Hepatocyte (in vitro differentiated cells): ENCODE results near the gene CCDC88C. TPM values are rescaled to one million over a fixed set of nuclear protein-coding genes. Genes with fewer than 3 reads are reported as not detected.

Experiments
- DNase-seq: peaks from one replicate; pipeline ENCODE4 v3.0.0-alpha.2; 2016; ENCODE audit warnings: low spot score
- H2AFZ ChIP-seq: fragments of 200-600 bp; sonication (generic); 2 replicates; pipeline ENCODE4 v1.6.0; 2016; ENCODE audit warnings: antibody characterized with exemption, mild to moderate bottlenecking
- H3K27ac ChIP-seq: fragments of 200-600 bp; sonication (generic); 2 replicates; pipeline ENCODE4 v1.5.1; 2016; ENCODE audit warnings: mild to moderate bottlenecking
- H3K27me3 ChIP-seq: fragments of 200-600 bp; sonication (generic); 2 replicates; pipeline ENCODE4 v1.6.1; 2016
- H3K36me3 ChIP-seq: fragments of 200-600 bp; sonication (generic); replicated peaks from 2 replicates; pipeline ENCODE4 v1.5.1; 2016; ENCODE audit warnings: low read depth; ENCODE audit not compliant: insufficient read depth
- H3K4me1 ChIP-seq: fragments of 200-600 bp; sonication (generic); 2 replicates; pipeline ENCODE4 v1.5.1; 2016; ENCODE audit warnings: mild to moderate bottlenecking, moderate library complexity; ENCODE audit not compliant: insufficient read depth
- H3K4me2 ChIP-seq: fragments of 200-600 bp; sonication (generic); 2 replicates; pipeline ENCODE4 v1.6.0; 2016
- H3K4me3 ChIP-seq: fragments of 200-600 bp; sonication (generic); 2 replicates; pipeline ENCODE4 v1.5.1; 2016; ENCODE audit warnings: mild to moderate bottlenecking
- H3K79me2 ChIP-seq: fragments of 200-600 bp; sonication (generic); 2 replicates; pipeline ENCODE4 v1.6.0; 2017; ENCODE audit warnings: mild to moderate bottlenecking
- H3K9me2 ChIP-seq: fragments of 200-600 bp; sonication (generic); replicated peaks from 2 replicates; pipeline ENCODE4 v1.6.0; 2017; ENCODE audit warnings: mild to moderate bottlenecking; ENCODE audit not compliant: insufficient read depth
- H3K9me3 ChIP-seq: fragments of 200-600 bp; sonication (generic); 2 replicates; pipeline ENCODE4 v1.5.1; 2016; ENCODE audit warnings: low read depth, mild to moderate bottlenecking
- H4K20me1 ChIP-seq: fragments of 200-600 bp; sonication (generic); 2 replicates; pipeline ENCODE4 v1.6.0; 2016; ENCODE audit warnings: mild to moderate bottlenecking; ENCODE audit not compliant: insufficient read depth, poor library complexity, severe bottlenecking
- CTCF ChIP-seq: fragments of 200-600 bp; sonication (generic); IDR thresholded peaks from 2 replicates; pipeline ENCODE4 v1.5.1; 2016; ENCODE audit warnings: antibody characterized with exemption, mild to moderate bottlenecking; ENCODE audit not compliant: poor library complexity
- EZH2 ChIP-seq: fragments of 200-600 bp; sonication (generic); IDR thresholded peaks from 2 replicates; pipeline ENCODE4 v1.6.1; 2016; ENCODE audit warnings: antibody characterized with exemption, mild to moderate bottlenecking, borderline replicate concordance
- EZH2phosphoT487 ChIP-seq: fragments of 200-600 bp; sonication (generic); IDR thresholded peaks from one replicate; pipeline ENCODE4 v1.6.1; 2018; ENCODE audit warnings: antibody characterized with exemption, mild to moderate bottlenecking, low read depth, moderate library complexity; ENCODE audit not compliant: unreplicated experiment, severe bottlenecking
- WGBS: methylation state at CpG from one replicate; pipeline ENCODE4 v1.1.6; 2016; ENCODE audit warnings: low lambda C conversion rate; ENCODE audit errors: missing lambda C conversion rate; 5-methylcytosine and 5-hydroxymethylcytosine counted together
- polyA plus RNA-seq: library from polyadenylated mRNA; unstranded; fragments of >200 nt; fragmentation: Nextera tagmentation; extraction: Ambion mirVana; gene quantifications from 2 replicates; pipeline ENCODE4 v1.2.1, GENCODE V29; 2016
- total RNA-seq: library from RNA; depleted of rRNA; stranded (reverse); fragments of >200 nt; gene quantifications from 2 replicates; pipeline ENCODE4 v1.2.3, GENCODE V29; 2014

Gene CCDC88C
- total and polyA plus RNA-seq, 2 experiments from 2014 or later = 5.9 to 11.3 TPM

- H2AFZ ChIP-seq = no peak overlapping the region
- no peaks in the 10 kb centered on the region for H3K4me1 ChIP-seq
- no peak overlapping the region for H3K27ac ChIP-seq
- H3K36me3 ChIP-seq = no peaks in the 10 kb centered on the region
- no peak for TF ChIP-seq EZH2
- no peak for TF ChIP-seq CTCF
- no peak for TF ChIP-seq EZH2phosphoT487
- H3K79me2 ChIP-seq = no peaks in the 10 kb centered on the region
- H3K27me3 ChIP-seq = no peaks in the 10 kb centered on the region
- H3K9me3 ChIP-seq = no peaks in the 10 kb centered on the region
- H3K4me2 ChIP-seq = no peak overlapping the region
- H4K20me1 ChIP-seq = no peaks in the 10 kb centered on the region
- no peak overlapping the region for H3K4me3 ChIP-seq
- H3K9me2 ChIP-seq = no peaks in the 10 kb centered on the region
- no peak for DNase-seq
- 88% methylated on average over 15 of the region's 15 CpGs for WGBS
Observed at GRCh38 chr14:91309756-91310280, 107.8 kb downstream of the CCDC88C start.

- no peaks in the 10 kb centered on the region for H3K9me2 ChIP-seq
Observed at GRCh38 chr14:91308337-91308736, 109.3 kb downstream of the CCDC88C start.

GRCh38 chr14:91307652-91308051 is 110.0 kb downstream of the CCDC88C start:
- H4K20me1 ChIP-seq = no peaks in the 10 kb centered on the region
- DNase-seq = no peak
- WGBS = 91% methylated on average over 7 of the region's 7 CpGs
- H3K4me3 ChIP-seq = no peak overlapping the region
- no peaks in the 10 kb centered on the region for H3K79me2 ChIP-seq
- no peak overlapping the region for H2AFZ ChIP-seq
- H3K27me3 ChIP-seq = no peaks in the 10 kb centered on the region
- no peaks in the 10 kb centered on the region for H3K9me2 ChIP-seq
- no peaks in the 10 kb centered on the region for H3K9me3 ChIP-seq
- no peak overlapping the region for H3K4me2 ChIP-seq
- no peaks in the 10 kb centered on the region for H3K36me3 ChIP-seq
- no peak overlapping the region for H3K27ac ChIP-seq
- TF ChIP-seq EZH2phosphoT487 = no peak
- TF ChIP-seq CTCF = no peak
- no peak for TF ChIP-seq EZH2
- no peaks in the 10 kb centered on the region for H3K4me1 ChIP-seq

More at GRCh38 chr14:91308337-91308736, 109.3 kb downstream of the CCDC88C start:
- Histone ChIP-seq H3K79me2 (no peaks in the 10 kb centered on the region), H3K27ac (no peak overlapping the region), H4K20me1 (no peaks in the 10 kb centered on the region), H3K36me3 (no peaks in the 10 kb centered on the region), H3K27me3 (no peaks in the 10 kb centered on the region), H3K4me2 (no peak overlapping the region), H3K9me3 (no peaks in the 10 kb centered on the region), H2AFZ (no peak overlapping the region), H3K4me3 (no peak overlapping the region), H3K4me1 (no peaks in the 10 kb centered on the region)
- no peak for TF ChIP-seq CTCF
- no peak for TF ChIP-seq EZH2
- TF ChIP-seq EZH2phosphoT487 = no peak
- no peak for DNase-seq
- WGBS = 97% methylated on average over 8 of the region's 8 CpGs
